Measurements from ENCODE around the gene MDH1B. TPM values are rescaled to one million over a fixed set of nuclear protein-coding genes. Genes with fewer than 3 reads are reported as not detected.

The MDH1B gene
- total and polyA plus RNA-seq, 11 donors, result 0.30 to 2.0 (median 1.00) TPM

DNA sequence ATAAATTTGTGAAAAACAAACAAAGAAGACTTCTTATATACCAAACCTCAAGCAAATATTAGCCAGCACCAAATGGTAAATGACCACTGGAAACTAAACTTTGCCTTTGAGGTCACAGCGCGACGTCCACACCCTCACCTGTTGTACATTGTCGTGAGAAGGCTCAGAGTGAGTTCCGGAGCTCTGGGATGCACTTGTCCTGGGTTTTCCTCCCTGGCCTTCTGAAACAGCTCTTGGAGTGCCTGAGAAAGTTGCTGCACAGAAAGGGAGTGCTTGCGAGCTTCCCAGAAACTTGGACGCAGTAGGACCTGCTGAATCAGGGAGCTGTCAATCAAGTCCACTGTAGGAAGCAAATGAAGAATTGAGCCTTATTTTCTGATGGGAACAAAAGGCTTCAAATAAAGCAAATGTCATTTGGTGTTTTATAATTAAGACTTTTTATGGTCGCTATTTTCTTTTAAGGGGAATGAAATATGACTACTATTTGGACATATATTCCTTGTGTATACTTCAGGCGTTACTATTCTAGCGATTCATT lies 57.9 kb downstream of the MDH1B start:
- no peak for TF ChIP-seq POLR2A (IDR thresholded peaks at IDR 0.05)
- TF ChIP-seq CTCF (IDR thresholded peaks at IDR 0.05), result no peak
- no peak overlapping the region for H3K27ac ChIP-seq
- H3K27me3 ChIP-seq, result peaks cover 0 to 10% (median 0%) of the 10 kb centered on the region in 9 donors
- H3K4me3 ChIP-seq, result no peak overlapping the region
- no peak for ATAC-seq
- no peaks in the 10 kb centered on the region for H3K36me3 ChIP-seq
- intact Hi-C loops (cut with DNase I), result no loop called here
- no peaks in the 10 kb centered on the region for H3K9me3 ChIP-seq
- no peaks in the 10 kb centered on the region for H3K4me1 ChIP-seq
- DNase-seq, result no peak
- WGBS, 4 donors, result 77 to 85% (median 80%) methylated on average over 10 of the region's 10 CpGs

DNA sequence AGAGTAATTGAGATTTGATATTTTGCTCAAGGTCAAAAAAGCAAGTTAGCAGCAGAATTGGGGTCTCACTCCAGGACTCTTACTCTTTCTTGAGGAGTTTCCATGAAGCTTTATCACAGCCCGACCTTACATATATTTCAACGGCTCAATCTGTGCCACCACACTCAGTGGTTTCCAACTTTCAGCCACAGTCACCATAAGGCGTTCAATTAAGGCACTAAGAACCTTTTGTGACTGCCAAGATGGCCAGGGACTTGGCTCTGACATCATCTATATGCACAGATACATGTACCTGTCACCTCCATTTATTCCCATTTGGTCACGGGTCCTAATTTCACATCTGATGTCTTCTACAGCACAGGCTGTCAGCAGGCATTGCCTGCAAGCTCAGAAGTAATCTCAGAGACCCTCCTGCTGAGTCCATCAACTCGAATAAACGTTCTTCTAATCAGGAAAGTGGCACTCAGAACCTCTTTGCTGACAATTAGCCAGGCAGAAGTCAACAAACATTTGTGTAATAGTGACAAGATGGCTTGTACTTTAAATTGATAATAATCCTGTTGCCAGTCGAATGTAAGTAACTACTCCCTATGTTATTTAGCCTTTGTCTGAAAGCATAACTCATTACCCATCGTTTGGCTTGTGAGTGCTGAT lies 63.0 kb downstream of the MDH1B start:
- WGBS, 4 donors, result 46 to 56% (median 53%) methylated on average over 8 of the region's 8 CpGs
- no peak for DNase-seq
- Histone ChIP-seq H3K9me3 (no peaks in the 10 kb centered on the region), H3K27ac (no peak overlapping the region), H3K4me3 (no peak overlapping the region), H3K4me1 (no peaks in the 10 kb centered on the region), H3K36me3 (no peaks in the 10 kb centered on the region), H3K27me3 (peaks cover 0 to 19% (median 10%) of the 10 kb centered on the region in 9 donors)
- ATAC-seq, result no peak
- intact Hi-C loops (cut with DNase I), result no loop called here
- TF ChIP-seq POLR2A (IDR thresholded peaks at IDR 0.05) (no peak), CTCF (IDR thresholded peaks at IDR 0.05) (no peak)

DNA sequence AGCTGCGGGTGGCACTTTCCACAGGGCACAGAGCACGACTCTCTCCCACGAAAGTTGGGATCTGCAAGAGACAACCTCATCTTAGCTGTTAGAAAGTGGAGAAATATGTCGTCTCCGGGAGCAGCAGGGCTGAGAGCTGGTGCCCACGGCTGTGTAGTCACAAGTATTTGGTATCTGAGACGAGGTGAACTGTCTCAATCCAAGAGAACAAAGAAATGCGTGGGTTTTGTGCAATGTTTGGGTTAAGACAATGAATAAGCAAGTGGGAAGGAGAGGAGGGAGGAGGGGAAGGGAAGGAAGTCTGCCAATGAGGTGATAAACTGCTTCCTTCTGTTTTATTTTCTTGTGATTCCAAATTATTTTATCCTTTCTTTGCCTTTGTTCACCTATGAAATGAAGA lies 65.0 kb downstream of the MDH1B start:
- ATAC-seq, result no peak
- TF ChIP-seq POLR2A (IDR thresholded peaks at IDR 0.05), result no peak
- no peak for DNase-seq
- no peak overlapping the region for H3K27ac ChIP-seq
- intact Hi-C loops (cut with DNase I), result no loop called here
- H3K4me1 ChIP-seq, result no peaks in the 10 kb centered on the region
- peaks cover 0 to 19% (median 0%) of the 10 kb centered on the region in 9 donors for H3K27me3 ChIP-seq
- H3K36me3 ChIP-seq, result no peaks in the 10 kb centered on the region
- H3K9me3 ChIP-seq, result no peaks in the 10 kb centered on the region
- 29 to 44% (median 38%) methylated on average over 8 of the region's 8 CpGs for WGBS, 4 donors
- no peak overlapping the region for H3K4me3 ChIP-seq

GRCh38 chr2:206698811-206699210 lies 66.3 kb downstream of the MDH1B start:
- intact Hi-C loops (cut with DNase I), result loop anchor here in 4 of 10 donors (5.0 to 10.0 kb wide), 3 partner anchors 78 to 776 kb away; no protein-coding TSS in a partner anchor
- H3K27ac ChIP-seq, result no peak overlapping the region
- ATAC-seq (no peak), DNase-seq (no peak)
- H3K27me3 ChIP-seq, result peaks cover 0 to 16% (median 0%) of the 10 kb centered on the region in 9 donors
- no peaks in the 10 kb centered on the region for H3K9me3 ChIP-seq
- H3K36me3 ChIP-seq, result no peaks in the 10 kb centered on the region
- WGBS, 4 donors, result 60 to 89% (median 87%) methylated on average over 3 of the region's 3 CpGs
- H3K4me3 ChIP-seq, result no peak overlapping the region
- TF ChIP-seq POLR2A (IDR thresholded peaks at IDR 0.05) (no peak), CTCF (IDR thresholded peaks at IDR 0.05) (no peak)
- H3K4me1 ChIP-seq, result no peaks in the 10 kb centered on the region

Data from heart left ventricle (tissue), 16 donors.